Activated B cell treated with CpG ODN at 0.5 μM for 24 hours (primary cell): ENCODE results near the gene TMC4. TPM values are rescaled to one million over a fixed set of nuclear protein-coding genes. Genes with fewer than 3 reads are reported as not detected.

Experiments used
- ATAC-seq: fragments of 200-7000 bp; cut with Tn5 transposase; one replicate; pipeline ENCODE4 v1.10.0; 2021; ENCODE audit warnings: low read depth, mild to moderate bottlenecking, moderate library complexity
- CTCF ChIA-PET: fragments of 350-600 bp; sonication (Branson Sonifier 250); formaldehyde crosslinking; loops from one replicate; lab custom pipeline; 2021; ENCODE audit warnings: antibody characterized with exemption; lab: Charles Lee
- POLR2A ChIA-PET: fragments of 350-600 bp; sonication (Branson Sonifier 250); formaldehyde crosslinking; loops from one replicate; lab custom pipeline; 2021; ENCODE audit warnings: antibody characterized with exemption; lab: Charles Lee
- DNase-seq: peaks from one replicate; pipeline ENCODE4 v3.0.0; 2022
- H3K27ac Mint-ChIP-seq: one replicate; pipeline ENCODE4 v1.8.0; 2020; ENCODE audit warnings: mixed read lengths
- H3K27me3 Mint-ChIP-seq: one replicate; pipeline ENCODE4 v1.8.0; 2021; ENCODE audit warnings: mixed read lengths
- H3K36me3 Mint-ChIP-seq: one replicate; pipeline ENCODE4 v1.8.0; 2021; ENCODE audit warnings: low read depth, mixed read lengths
- H3K4me1 Mint-ChIP-seq: one replicate; pipeline ENCODE4 v1.8.0; 2021; ENCODE audit warnings: mixed read lengths
- H3K4me3 Mint-ChIP-seq: one replicate; pipeline ENCODE4 v1.8.0; 2020; ENCODE audit warnings: mild to moderate bottlenecking, mixed read lengths
- H3K9me3 Mint-ChIP-seq: one replicate; pipeline ENCODE4 v1.8.0; 2020; ENCODE audit warnings: mixed read lengths
- CTCF ChIP-seq: fragments of 200-600 bp; IDR thresholded peaks from one replicate; pipeline ENCODE4 v1.8.0; 2022; ENCODE audit warnings: antibody characterized with exemption, mild to moderate bottlenecking
- intact Hi-C: fragments of 100-400 bp; cut with micrococcal nuclease; formaldehyde crosslinking; loops from one replicate; pipeline ENCODE4 v1.15.1; 2024
- total RNA-seq: library from RNA; stranded (reverse); gene quantifications from 2 replicates; pipeline ENCODE4 v1.2.3, GENCODE V29; 2022

The TMC4 gene
- total RNA-seq, 1 donor from 2014 or later: not detected

DNA sequence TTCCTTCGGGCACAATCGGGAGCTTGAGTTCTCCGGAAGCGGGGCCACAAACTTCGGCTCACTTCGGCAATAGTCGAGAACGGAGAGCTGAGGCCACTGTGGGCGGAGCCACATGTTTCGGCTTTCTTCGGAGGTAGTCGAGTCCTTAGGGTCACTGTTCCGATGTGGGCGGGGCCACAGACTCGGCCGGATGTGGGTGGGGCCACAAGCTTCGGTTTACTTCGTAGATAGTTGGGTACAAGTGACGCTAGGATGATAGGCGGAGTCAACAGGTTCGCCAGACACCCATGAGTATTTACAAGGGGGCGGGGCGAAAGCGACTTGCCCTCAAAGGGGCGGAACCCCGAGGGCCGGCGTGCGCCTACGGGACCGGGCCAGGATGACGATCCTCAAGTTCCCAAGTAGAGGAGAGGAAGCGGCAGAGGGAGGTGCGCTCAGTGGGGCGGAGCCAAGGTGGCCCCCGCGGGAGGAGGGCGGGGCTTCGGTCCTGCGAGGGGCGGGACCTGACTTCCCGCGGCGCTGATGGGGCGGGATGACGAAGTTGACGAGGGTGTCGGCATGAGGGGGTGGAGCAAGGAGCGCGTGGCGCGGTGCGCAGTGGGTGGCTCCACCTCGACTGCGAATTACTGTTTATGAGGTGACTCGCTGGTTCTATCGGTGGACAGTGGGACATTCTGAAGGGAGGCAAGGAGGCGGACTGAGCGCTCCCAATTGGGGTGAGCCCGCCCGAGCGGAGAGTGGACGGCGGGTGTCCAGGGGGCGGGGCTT is 17.0 kb upstream of the TMC4 start:
- ChIA-PET CTCF (interaction anchor here (0.6 to 2.2 kb wide), 12 partner anchors 9 to 209 kb away, joined by 3 to 13 read pairs (median 4); partner anchors contain the start of genes CNOT3 and TMC4), POLR2A (interaction anchor here (0.6 to 7.7 kb wide), 24 partner anchors 10 to 1931 kb away, joined by 3 to 244 read pairs (median 6); partner anchors contain the start of genes CNOT3, LENG1, LENG8 and LENG9)
- DNase-seq (peak; percentile 99), ATAC-seq (peak; percentile 57)
- H3K36me3 Mint-ChIP-seq: peaks cover 32% of the 10 kb centered on the region
- intact Hi-C loops: loop anchor here (1.0 kb wide), 8 partner anchors 10 to 323 kb away; partner anchors contain the start of genes CNOT3, LENG1, MYADM and NDUFA3
- TF ChIP-seq CTCF: no peak
- no peaks in the 10 kb centered on the region for H3K27me3 Mint-ChIP-seq
- peak overlapping the region; percentile 98 for H3K27ac Mint-ChIP-seq
- peaks cover 35% of the 10 kb centered on the region for H3K4me1 Mint-ChIP-seq
- H3K9me3 Mint-ChIP-seq: no peaks in the 10 kb centered on the region
- H3K4me3 Mint-ChIP-seq: peak overlapping the region; percentile 90

- H3K4me1 Mint-ChIP-seq: peaks cover 35% of the 10 kb centered on the region
- CTCF ChIA-PET: interaction anchor here (0.6 to 2.2 kb wide), 12 partner anchors 10 to 209 kb away, joined by 3 to 13 read pairs (median 4); partner anchors contain the start of genes CNOT3 and TMC4
- POLR2A ChIA-PET: interaction anchor here (0.5 to 7.7 kb wide), 19 partner anchors 11 to 1932 kb away, joined by 3 to 244 read pairs (median 5); partner anchors contain the start of genes CNOT3, LENG1, LENG8 and LENG9
Measured at GRCh38 chr19:54189145-54189734, 16.3 kb upstream of the TMC4 start, which contains the start of gene MBOAT7. Gene MBOAT7 (minus strand): TSS chr19:54189580. CDS start chr19:54188508, 1,072 bp downstream.

GRCh38 chr19:54188215-54188871 is 15.4 kb upstream of the TMC4 start:
- no peak for TF ChIP-seq CTCF
- ATAC-seq (no peak), DNase-seq (no peak)
- intact Hi-C loops: no loop called here
- H3K4me1 Mint-ChIP-seq: peaks cover 35% of the 10 kb centered on the region
- no peaks in the 10 kb centered on the region for H3K9me3 Mint-ChIP-seq
- ChIA-PET POLR2A (interaction anchor here (2.0 to 7.7 kb wide), 5 partner anchors 12 to 73 kb away, joined by 24 to 244 read pairs (median 68); partner anchors contain the start of genes CNOT3, LENG1, PRPF31 and RPS9), CTCF (interaction anchor here (1.3 to 1.6 kb wide), 2 partner anchors 19 to 52 kb away, joined by 8 to 9 read pairs; partner anchors contain the start of gene CNOT3)
- H3K4me3 Mint-ChIP-seq: peak overlapping the region; percentile 90
- H3K36me3 Mint-ChIP-seq: peaks cover 27% of the 10 kb centered on the region
- H3K27ac Mint-ChIP-seq: peak overlapping the region; percentile 46
- no peaks in the 10 kb centered on the region for H3K27me3 Mint-ChIP-seq

More at GRCh38 chr19:54189145-54189734, 16.3 kb upstream of the TMC4 start, which contains the start of gene MBOAT7:
- intact Hi-C loops: loop anchor here (1.0 kb wide), 1 partner anchor 42 kb away; no protein-coding TSS in a partner anchor
- no peaks in the 10 kb centered on the region for H3K9me3 Mint-ChIP-seq
- H3K27ac Mint-ChIP-seq: peak within 1 kb of the TSS; percentile 98
- no peak for TF ChIP-seq CTCF
- peak within 1 kb of the TSS; percentile 90 for H3K4me3 Mint-ChIP-seq
- peak; percentile 4 for ATAC-seq
- H3K36me3 Mint-ChIP-seq: peaks cover 30% of the 10 kb centered on the region
- no peak for DNase-seq
- H3K27me3 Mint-ChIP-seq: no peaks in the 10 kb centered on the region

GRCh38 chr19:54186934-54187381 is 14.0 kb upstream of the TMC4 start:
- intact Hi-C loops: no loop called here
- H3K27me3 Mint-ChIP-seq: no peaks in the 10 kb centered on the region
- ChIA-PET CTCF (no interaction called here), POLR2A (interaction anchor here (0.6 to 7.7 kb wide), 3 partner anchors 9 to 19 kb away, joined by 5 to 244 read pairs (median 69); partner anchors contain the start of gene RPS9)
- no peak overlapping the region for H3K4me3 Mint-ChIP-seq
- TF ChIP-seq CTCF: no peak
- H3K36me3 Mint-ChIP-seq: peaks cover 18% of the 10 kb centered on the region
- H3K9me3 Mint-ChIP-seq: no peaks in the 10 kb centered on the region
- ATAC-seq (no peak), DNase-seq (no peak)
- no peak overlapping the region for H3K27ac Mint-ChIP-seq
- H3K4me1 Mint-ChIP-seq: peaks cover 27% of the 10 kb centered on the region
